ENCODE measurements around the gene NEB. TPM values are rescaled to one million over a fixed set of nuclear protein-coding genes. Genes with fewer than 3 reads are reported as not detected.

Gene NEB
- total and polyA plus RNA-seq, 12 donors: 3.0 to 32.5 (median 7.6) TPM

GRCh38 chr2:151758744-151759143 lies 24.5 kb upstream of the NEB start:
- no peaks in the 10 kb centered on the region for H3K9me3 ChIP-seq (replicated peaks in 1 of 3)
- H3K36me3 ChIP-seq (replicated peaks in 1 of 2): no peaks in the 10 kb centered on the region
- no peaks in the 10 kb centered on the region for H3K27me3 ChIP-seq
- 74 to 93% (median 81%) methylated on average over 3 of the region's 3 CpGs for WGBS, 4 donors
- no peak overlapping the region for H3K4me3 ChIP-seq
- no peak for TF ChIP-seq POLR2A (IDR thresholded peaks at IDR 0.05)
- TF ChIP-seq CTCF (IDR thresholded peaks at IDR 0.05): no peak
- H3K4me1 ChIP-seq (replicated peaks in 1 of 2): peaks cover 0 to 3% of the 10 kb centered on the region in 2 donors
- intact Hi-C loops (cut with DNase I): no loop called here
- no peak overlapping the region for H3K27ac ChIP-seq
- no peak for DNase-seq

- intact Hi-C loops (cut with DNase I): no loop called here
- WGBS, 4 donors: 8 to 20% (median 17%) methylated on average over 1 of the region's 1 CpG
- Histone ChIP-seq H3K27me3 (no peaks in the 10 kb centered on the region), H3K4me3 (no peak overlapping the region), H3K36me3 (replicated peaks in 1 of 2) (no peaks in the 10 kb centered on the region), H3K9me3 (replicated peaks in 1 of 3) (no peaks in the 10 kb centered on the region), H3K27ac (no peak overlapping the region), H3K4me1 (replicated peaks in 1 of 2) (peaks cover 0 to 4% of the 10 kb centered on the region in 2 donors)
- DNase-seq: peak in 3 of 7 donors; percentile 18 to 37 (median 25)
- TF ChIP-seq CTCF (IDR thresholded peaks at IDR 0.05): no peak
- no peak for TF ChIP-seq POLR2A (IDR thresholded peaks at IDR 0.05)
Observed at GRCh38 chr2:151757861-151758260, 23.6 kb upstream of the NEB start.

- TF ChIP-seq CTCF (IDR thresholded peaks at IDR 0.05) (no peak), POLR2A (IDR thresholded peaks at IDR 0.05) (no peak)
- H3K4me1 ChIP-seq (replicated peaks in 1 of 2): peaks cover 0 to 4% of the 10 kb centered on the region in 2 donors
- no peaks in the 10 kb centered on the region for H3K36me3 ChIP-seq (replicated peaks in 1 of 2)
- H3K4me3 ChIP-seq: no peak overlapping the region
- WGBS, 4 donors: 91 to 98% (median 94%) methylated on average over 2 of the region's 2 CpGs
- H3K9me3 ChIP-seq (replicated peaks in 1 of 3): no peaks in the 10 kb centered on the region
- intact Hi-C loops (cut with DNase I): no loop called here
- no peak overlapping the region for H3K27ac ChIP-seq
- H3K27me3 ChIP-seq: no peaks in the 10 kb centered on the region
- no peak for DNase-seq
Observed at GRCh38 chr2:151756820-151757219, 22.5 kb upstream of the NEB start.

- no peak for DNase-seq
- TF ChIP-seq POLR2A (IDR thresholded peaks at IDR 0.05) (no peak), CTCF (IDR thresholded peaks at IDR 0.05) (no peak)
Observed at GRCh38 chr2:151754253-151754897, 20.1 kb upstream of the NEB start.

More at GRCh38 chr2:151754253-151754897, 20.1 kb upstream of the NEB start:
- 89 to 96% (median 92%) methylated on average over 1 of the region's 1 CpG for WGBS, 4 donors
- no peaks in the 10 kb centered on the region for H3K27me3 ChIP-seq
- peaks cover 0 to 4% of the 10 kb centered on the region in 2 donors for H3K4me1 ChIP-seq (replicated peaks in 1 of 2)
- no peak overlapping the region for H3K27ac ChIP-seq
- H3K9me3 ChIP-seq (replicated peaks in 1 of 3): no peaks in the 10 kb centered on the region
- H3K4me3 ChIP-seq: no peak overlapping the region
- intact Hi-C loops (cut with DNase I): no loop called here
- no peaks in the 10 kb centered on the region for H3K36me3 ChIP-seq (replicated peaks in 1 of 2)
